ENCODE results near the gene PDZD2.
"Not testable (repeated sequence)": the region's sequence is repeated elsewhere in the genome, so short reads cannot be mapped to it uniquely, and the experiment has no call there.

Gene PDZD2

DNA sequence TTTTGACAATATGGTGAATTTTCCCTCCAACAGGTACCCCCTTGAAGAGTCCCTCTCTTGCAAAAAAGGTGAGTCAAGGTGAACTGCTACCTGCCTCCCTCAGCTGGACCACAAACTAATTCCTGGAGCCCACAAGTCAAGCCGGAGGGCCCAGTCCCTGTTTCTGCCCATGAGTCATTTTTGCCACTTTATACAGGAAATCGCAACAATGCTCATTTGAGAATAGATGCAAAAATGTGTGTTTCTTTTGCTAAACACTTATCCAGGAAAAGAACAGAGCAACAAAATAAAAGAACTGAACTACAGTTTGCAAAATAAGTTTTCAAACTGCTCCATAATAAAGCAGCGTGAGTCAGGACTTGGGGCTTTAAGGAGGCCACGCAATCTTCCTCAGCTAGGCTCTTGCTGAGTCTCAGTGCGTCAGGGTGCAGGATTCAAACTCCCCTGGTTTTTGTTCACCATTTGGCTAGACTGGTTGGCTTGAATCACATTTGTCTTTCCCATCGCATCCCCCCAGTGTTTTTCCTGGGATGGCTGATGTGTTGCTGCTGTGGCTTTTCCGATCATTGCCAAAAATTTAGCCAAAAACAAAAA lies 432.5 kb downstream of the PDZD2 start:
- DNase-seq (ENCODE audit: low read depth): no peak

GRCh38 chr5:32072054-32072453 lies 433.1 kb downstream of the PDZD2 start:
- H3K4me3 ChIP-seq (ENCODE audit: low read depth, low read length): no peak overlapping the region
- no peak for DNase-seq (ENCODE audit: low read depth)

More for the DNA sequence above, 432.5 kb downstream of the PDZD2 start:
- H3K4me3 ChIP-seq (ENCODE audit: low read depth, low read length): no peak overlapping the region

GRCh38 chr5:32074401-32074800 lies 435.5 kb downstream of the PDZD2 start:
- no peak overlapping the region for H3K4me3 ChIP-seq (ENCODE audit: low read depth, low read length)
- no peak for DNase-seq (ENCODE audit: low read depth)

DNA sequence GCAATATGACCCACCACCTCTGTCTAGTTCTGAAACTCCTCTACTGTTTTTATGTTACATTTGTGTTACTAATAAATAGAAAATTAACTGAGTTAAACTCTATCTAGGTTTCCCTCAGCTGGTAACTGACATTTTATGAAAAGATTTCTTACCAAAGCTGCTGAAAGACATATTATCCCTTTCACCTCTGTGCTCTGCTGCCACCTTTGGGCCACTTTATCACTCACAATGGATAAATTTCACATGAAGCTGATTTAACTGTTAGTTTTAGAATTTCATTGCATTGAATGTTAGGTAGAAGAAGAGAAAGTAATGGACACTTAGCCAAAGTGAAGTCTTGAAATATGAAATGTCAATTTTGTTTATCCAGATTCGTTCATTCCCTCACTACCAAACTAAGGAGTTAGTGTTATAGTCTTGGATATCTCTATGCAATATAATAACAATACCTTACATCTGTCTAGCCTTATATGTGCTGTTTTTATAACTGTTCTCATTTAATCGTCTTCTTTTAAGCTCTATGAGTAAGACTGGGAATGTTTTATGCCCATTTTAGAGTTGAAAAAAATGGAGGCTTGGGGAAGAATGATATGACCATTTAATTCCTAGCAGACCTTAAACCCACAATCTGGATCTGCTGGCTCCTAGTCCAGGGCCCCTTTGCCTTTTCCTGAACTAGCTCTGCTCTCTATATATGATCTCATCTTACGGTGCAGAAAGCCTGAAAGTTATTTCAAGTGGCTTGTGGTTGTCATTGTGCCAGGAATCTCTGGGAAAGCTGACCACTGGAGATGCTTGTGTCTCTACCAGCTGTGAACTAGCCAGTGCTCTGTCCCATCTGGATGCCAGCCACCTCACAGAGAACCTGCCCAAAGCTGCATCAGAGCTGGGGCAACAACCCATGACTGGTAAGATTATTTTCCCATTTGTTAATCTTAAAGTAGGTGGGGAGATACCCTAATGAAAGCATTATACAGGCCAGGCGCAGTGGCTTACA lies 438.1 kb downstream of the PDZD2 start:
- H3K4me3 ChIP-seq (ENCODE audit: low read depth, low read length): no peak overlapping the region
- peak; percentile 51 for DNase-seq (ENCODE audit: low read depth)

DNA sequence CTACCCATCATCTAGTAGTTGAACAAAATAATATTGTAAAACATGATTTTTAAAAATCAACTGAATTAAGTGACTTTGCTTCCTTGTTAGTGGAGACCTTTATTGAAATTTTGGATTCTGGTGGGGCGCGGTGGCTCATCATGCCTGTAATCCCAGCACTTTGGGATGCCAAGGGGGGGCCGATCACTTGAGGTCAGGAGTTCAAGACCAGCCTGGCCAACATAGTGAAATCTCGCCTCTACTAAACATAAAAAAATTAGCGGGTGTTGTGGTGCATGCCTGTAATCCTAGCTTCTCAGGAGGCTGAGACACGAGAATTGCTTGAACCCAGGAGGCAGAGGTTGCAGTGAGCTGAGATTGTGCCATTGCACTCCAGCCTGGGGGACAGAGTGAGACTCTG lies 439.9 kb downstream of the PDZD2 start:
- H3K4me3 ChIP-seq (ENCODE audit: low read depth, low read length): not testable (repeated sequence)

DNA sequence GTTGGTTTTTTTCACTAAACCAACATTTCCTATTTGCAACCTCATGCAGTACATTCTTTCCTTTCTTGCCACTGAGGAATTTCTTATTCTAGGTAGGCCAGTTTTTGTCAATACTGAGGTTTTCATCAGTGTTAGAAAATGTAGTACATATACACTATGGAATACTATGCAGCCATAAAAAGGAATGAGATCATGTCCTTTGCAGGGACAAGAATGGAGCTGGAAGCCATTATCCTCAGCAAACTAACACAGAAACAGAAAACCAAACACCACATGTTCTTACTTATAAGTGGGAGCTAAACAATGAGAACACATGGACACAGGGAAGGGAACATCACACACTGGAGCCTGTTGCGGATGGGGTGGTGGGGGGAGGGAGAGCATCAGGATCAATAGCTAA lies 441.6 kb downstream of the PDZD2 start:
- H3K4me3 ChIP-seq (ENCODE audit: low read depth, low read length); DNase-seq (ENCODE audit: low read depth): not testable (repeated sequence)

More for the DNA sequence above, 439.9 kb downstream of the PDZD2 start:
- not testable (repeated sequence) for DNase-seq (ENCODE audit: low read depth)

DNA sequence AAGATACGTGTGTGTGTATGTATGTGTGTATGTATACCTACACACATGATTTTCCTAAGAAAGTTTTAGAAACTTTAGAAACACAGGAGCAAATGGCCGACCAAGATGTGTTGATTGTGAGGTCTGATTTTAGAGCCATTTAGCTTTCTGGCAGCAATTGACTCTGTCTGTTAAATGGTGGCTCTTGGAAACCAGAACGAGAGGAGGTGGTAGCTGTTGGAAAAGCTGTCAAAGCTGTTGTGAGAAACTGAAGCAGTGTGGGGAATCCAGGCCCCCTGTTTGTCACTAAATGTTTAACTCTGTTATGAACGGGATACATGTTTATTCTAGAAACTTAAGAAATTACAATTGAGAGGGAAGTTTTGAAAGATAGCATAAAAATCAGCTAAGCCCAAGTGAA lies 443.8 kb downstream of the PDZD2 start:
- no peak for DNase-seq (ENCODE audit: low read depth)
- H3K4me3 ChIP-seq (ENCODE audit: low read depth, low read length): no peak overlapping the region

GRCh38 chr5:32083981-32084430 lies 445.1 kb downstream of the PDZD2 start:
- H3K4me3 ChIP-seq (ENCODE audit: low read depth, low read length): no peak overlapping the region
- no peak for DNase-seq (ENCODE audit: low read depth)

GRCh38 chr5:32087086-32088082 lies 448.5 kb downstream of the PDZD2 start:
- no peak overlapping the region for H3K4me3 ChIP-seq (ENCODE audit: low read depth, low read length)
- DNase-seq (ENCODE audit: low read depth): no peak

DNA sequence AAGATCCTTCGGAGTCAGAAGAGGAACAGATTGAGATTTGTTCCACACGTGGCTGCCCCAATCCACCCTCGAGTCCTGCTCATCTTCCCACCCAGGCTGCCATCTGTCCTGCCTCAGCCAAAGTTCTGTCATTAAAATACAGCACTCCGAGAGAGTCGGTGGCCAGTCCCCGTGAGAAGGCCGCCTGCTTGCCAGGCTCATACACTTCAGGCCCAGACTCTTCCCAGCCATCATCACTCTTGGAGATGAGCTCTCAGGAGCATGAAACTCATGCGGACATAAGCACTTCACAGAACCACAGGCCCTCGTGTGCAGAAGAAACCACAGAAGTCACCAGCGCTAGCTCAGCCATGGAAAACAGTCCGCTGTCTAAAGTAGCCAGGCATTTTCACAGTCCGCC lies 449.3 kb downstream of the PDZD2 start:
- no peak for DNase-seq (ENCODE audit: low read depth)
- H3K4me3 ChIP-seq (ENCODE audit: low read depth, low read length): no peak overlapping the region

GRCh38 chr5:32089146-32090000 lies 450.4 kb downstream of the PDZD2 start:
- DNase-seq (ENCODE audit: low read depth): no peak
- no peak overlapping the region for H3K4me3 ChIP-seq (ENCODE audit: low read depth, low read length)

DNA sequence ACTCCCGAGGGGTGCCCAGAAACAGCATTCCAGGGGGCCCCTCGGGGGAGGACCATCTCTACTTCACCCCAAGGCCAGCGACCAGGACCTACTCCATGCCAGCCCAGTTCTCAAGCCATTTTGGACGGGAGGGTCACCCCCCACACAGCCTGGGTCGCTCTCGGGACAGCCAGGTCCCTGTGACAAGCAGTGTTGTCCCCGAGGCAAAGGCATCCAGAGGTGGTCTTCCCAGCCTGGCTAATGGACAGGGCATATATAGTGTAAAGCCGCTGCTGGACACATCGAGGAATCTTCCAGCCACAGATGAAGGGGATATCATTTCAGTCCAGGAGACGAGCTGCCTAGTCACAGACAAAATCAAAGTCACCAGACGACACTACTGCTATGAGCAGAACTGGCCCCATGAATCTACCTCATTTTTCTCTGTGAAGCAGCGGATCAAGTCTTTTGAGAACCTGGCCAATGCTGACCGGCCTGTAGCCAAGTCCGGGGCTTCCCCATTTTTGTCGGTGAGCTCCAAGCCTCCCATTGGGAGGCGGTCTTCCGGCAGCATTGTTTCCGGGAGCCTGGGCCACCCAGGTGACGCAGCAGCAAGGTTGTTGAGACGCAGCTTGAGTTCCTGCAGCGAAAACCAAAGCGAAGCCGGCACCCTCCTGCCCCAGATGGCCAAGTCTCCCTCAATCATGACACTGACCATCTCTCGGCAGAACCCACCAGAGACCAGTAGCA lies 451.3 kb downstream of the PDZD2 start:
- no peak for DNase-seq (ENCODE audit: low read depth)
- no peak overlapping the region for H3K4me3 ChIP-seq (ENCODE audit: low read depth, low read length)

GRCh38 chr5:32090755-32091128 lies 451.8 kb downstream of the PDZD2 start:
- DNase-seq (ENCODE audit: low read depth): no peak
- no peak overlapping the region for H3K4me3 ChIP-seq (ENCODE audit: low read depth, low read length)

DNA sequence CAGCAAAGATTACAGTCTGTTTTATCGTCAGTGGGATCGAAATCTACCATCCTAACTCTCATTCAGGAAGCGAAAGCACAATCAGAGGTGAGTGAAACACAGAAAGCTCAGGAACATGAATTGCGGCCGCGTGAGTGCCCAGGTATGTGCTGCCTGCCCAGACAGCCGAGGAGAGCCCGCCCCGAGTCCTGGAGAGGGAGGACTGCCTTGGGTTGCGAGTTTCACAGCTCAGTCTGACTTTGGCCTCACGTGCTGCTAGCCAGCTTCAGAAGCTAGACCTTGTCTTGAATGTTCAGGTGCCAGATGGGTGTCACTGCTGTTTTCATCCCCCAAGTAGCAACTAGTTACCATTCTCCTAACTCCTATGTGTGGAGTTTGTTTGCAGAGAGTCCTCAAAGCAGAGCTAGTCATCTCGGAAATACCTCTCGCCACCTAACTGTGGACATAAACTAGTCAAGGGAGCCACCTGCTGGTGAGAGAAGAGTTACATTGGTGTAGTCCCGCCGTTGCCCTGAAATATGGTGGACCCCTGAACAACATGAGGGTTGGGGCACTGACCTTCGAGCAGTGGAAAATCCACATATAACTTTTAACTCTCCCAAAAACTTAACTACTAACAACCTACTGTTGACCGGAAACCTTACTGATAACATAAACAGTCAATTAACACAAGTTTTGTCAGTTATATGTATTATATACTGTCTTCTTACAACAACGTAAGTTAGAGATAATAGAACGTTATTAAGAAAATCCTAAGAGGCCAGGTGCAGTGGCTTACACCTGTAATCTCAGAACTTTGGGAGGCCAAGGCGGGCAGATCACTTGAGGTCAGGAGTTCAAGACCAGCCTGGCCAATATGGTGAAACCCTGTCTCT lies 454.2 kb downstream of the PDZD2 start:
- peak; percentile 34 for DNase-seq (ENCODE audit: low read depth)
- no peak overlapping the region for H3K4me3 ChIP-seq (ENCODE audit: low read depth, low read length)

- no peak overlapping the region for H3K4me3 ChIP-seq (ENCODE audit: low read depth, low read length)
- DNase-seq (ENCODE audit: low read depth): no peak
Measured at GRCh38 chr5:32094691-32095090, 455.8 kb downstream of the PDZD2 start.

- H3K4me3 ChIP-seq (ENCODE audit: low read depth, low read length): no peak overlapping the region
- DNase-seq (ENCODE audit: low read depth): no peak
Measured at GRCh38 chr5:32095261-32095671, 456.3 kb downstream of the PDZD2 start.

All from skeletal muscle cell (primary cell).